Stromal cell of bone marrow (primary cell): ENCODE data around the gene GMNN.

ENCODE experiments used
- DNase-seq: peaks from one replicate; pipeline ENCODE4 v3.0.0-alpha.2; 2012; ENCODE audit warnings: low read depth

GMNN gene

DNA sequence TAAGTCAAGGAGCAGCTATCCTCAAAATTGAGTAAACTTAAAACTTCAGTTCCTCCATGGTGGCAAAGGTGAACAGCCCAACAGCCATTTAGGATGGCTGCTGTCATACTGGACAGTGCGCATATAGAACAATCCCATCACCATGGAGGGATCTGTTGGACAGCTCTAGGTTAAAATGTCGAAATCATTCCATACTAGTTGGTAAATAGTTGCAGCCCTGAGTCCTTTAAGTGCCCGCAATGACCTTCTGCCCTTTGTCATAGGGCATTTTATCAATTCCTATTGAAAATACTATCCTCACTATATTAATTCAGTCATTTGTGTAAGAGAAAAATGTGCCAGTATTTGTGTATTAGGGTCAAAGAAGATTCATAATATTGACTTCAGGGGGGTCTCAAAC, 32.8 kb downstream of the GMNN start:
- no peak for DNase-seq

DNA sequence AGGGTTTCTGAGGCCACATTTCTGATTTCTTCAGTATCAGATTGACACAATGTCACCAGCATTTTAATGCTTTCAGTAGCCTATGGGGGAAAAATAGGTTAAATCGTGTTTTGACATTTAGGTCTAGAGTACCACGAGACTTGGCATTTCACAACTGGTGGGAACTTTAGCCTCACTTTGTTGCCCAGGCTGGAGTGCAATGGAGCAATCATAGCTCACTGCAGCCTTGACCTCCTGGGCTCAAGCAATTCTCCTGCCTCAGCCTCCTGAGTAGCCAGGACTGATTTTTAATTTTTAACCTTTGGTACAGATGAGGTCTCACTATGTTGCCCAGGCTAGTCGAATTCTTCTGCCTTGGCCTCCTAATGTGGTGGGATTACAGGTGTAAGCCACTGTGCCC, 35.0 kb downstream of the GMNN start:
- DNase-seq, result no peak

DNA sequence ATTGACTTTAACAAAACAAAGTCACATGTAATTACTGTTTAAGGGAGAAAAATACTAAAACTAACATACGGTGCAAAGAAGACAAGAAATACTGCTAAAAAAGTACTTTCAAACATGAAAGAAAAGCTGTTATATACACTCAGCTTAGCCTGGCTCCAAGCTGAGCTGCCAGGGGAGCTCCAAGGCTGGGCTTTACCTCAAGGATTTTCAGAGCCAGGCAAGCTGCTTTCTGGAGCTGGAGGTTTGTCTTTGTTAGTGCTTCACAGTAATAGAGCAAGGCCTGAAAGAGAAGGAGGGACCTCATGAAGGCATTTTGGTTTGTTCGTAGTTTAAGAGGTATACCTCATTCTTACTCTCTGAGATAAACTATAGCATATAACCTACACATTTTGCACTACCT, 43.6 kb downstream of the GMNN start:
- no peak for DNase-seq

- DNase-seq, result no peak
Measured at GRCh38 chr6:24821860-24822444, 47.2 kb downstream of the GMNN start.

DNA sequence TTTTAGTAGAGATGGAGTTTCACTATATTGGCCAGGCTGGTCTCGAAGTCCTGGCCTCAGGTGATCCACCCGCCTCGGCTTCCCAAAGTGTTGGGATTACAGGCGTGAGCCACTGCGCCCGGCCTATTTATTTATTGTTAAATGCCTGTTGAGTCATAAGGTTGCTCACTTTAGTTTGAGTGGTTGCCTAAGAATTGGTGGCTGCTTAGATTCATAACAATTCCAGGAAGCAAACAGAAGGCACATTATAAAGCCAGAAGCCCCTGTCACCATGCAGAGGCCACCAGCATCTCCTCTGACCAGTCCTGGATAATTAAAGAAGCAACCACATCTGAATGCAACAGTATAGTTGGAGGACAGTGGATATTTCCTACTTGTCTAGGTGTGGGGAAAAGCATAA, 48.0 kb downstream of the GMNN start:
- DNase-seq, result no peak

GRCh38 chr6:24823185-24823584, 48.4 kb downstream of the GMNN start:
- no peak for DNase-seq

GRCh38 chr6:24824142-24824938, 49.6 kb downstream of the GMNN start:
- DNase-seq, result peak; percentile 25

DNA sequence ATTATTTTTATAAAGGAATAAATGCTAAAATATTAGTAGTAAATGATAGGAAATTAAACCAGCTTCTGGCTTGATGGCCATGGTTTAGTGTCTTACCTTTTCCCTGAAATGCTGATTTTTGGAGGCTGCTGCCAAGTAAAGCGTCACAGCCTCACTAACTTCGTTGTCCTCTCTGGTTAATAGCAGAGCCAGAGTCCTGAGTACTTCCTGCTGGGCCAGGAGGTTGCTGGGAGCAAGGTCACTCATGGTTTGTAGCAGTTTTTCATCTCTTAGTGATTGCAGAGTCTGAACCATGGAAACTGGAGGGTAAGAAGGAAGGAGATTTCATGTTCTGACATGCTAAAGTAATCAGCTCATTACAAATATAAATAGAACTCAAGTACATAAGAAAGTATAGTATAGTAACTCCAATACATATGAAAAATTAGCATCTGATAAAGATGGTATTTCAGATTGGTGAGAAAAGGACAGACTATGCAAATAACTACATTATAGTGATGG, 50.4 kb downstream of the GMNN start:
- DNase-seq, result no peak

GRCh38 chr6:24827162-24827561, 52.4 kb downstream of the GMNN start:
- no peak for DNase-seq

- DNase-seq, result no peak
Measured at GRCh38 chr6:24827970-24828369, 53.2 kb downstream of the GMNN start.

DNA sequence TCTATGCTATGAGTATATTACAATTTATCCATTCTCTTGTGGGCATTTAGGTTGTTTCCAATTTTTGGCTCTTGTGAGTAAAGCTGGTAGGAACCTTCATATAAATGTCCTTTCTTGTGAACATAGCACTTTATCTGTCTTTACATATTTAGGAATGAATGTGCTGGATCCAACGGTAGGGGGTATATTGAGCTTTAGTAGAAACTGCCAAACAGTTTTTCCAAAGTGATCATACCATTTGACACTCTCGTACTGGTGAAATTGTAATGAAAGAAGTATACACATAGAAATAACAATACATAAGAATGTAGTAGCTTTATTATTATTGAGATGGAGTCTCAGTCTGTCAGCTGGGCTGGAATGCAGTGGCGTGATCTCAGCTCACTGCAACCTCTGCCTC, 54.9 kb downstream of the GMNN start:
- no peak for DNase-seq

DNA sequence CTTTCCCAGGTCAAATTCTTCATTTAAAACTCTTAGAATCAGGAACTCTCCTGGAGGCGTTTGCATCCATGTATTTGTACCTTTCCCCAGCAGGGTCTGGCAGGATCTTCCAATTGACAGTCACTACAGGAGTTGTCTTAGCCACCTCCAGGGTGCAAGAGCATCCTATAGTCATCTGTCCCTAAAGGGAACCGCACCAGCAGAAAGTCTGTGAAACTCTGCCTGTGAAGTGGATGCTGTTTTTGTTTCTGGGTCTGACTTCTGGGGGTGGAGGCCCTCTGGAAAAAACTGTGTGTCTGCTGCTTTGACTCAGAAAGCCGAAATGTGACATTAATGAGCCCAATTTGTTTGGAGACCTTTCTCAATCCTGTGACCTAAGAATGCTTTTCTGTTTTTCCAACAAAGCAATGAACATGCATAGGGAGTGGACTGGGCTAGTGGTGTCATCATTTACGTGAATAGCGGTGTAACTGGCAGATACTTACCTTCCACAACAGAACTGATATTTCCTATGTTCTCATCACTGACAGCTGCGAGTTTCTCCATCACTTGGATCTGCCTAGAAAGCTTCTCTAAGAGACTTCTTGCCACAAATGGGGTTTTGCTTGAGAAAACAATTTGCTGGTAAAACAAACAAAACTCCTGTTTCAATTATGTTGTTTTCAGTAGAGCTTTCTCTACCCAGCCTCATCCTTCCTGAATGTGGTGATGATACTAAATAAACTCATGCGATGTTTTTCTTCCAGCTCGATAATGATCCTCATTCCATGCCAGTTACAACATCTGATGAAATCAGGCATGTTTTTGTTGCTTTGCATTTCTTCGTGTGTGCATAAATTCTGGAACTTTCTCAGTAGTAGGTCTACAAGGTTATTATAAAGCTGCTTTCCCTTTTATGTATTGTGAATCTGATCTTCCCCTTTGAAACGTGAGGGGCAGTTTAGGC, 57.3 kb downstream of the GMNN start:
- DNase-seq, result peak; percentile 61

- DNase-seq, result no peak
Measured at GRCh38 chr6:24832794-24833193, 58.1 kb downstream of the GMNN start.

GRCh38 chr6:24833711-24834386, 59.1 kb downstream of the GMNN start:
- DNase-seq, result no peak
